NCI-H1436 treated with DMSO at 0.1 percent for 48 hours (cell line): Measurements from ENCODE around the gene ZBTB34.

Experiments used
- DNase-seq: peaks from one replicate; lab custom pipeline; 2025; lab: John Stamatoyannopoulos, UW

The ZBTB34 gene

GRCh38 chr9:126879288-126879687 lies 18.8 kb downstream of the ZBTB34 start:
- no peak for DNase-seq

- no peak for DNase-seq
Measured at GRCh38 chr9:126880226-126880946, 19.9 kb downstream of the ZBTB34 start.

- DNase-seq, result no peak
Measured at GRCh38 chr9:126880947-126881332, 20.5 kb downstream of the ZBTB34 start.

GRCh38 chr9:126882746-126883145 lies 22.3 kb downstream of the ZBTB34 start:
- no peak for DNase-seq

GRCh38 chr9:126883636-126884035 lies 23.2 kb downstream of the ZBTB34 start:
- DNase-seq, result no peak

GRCh38 chr9:126885131-126885641 lies 24.7 kb downstream of the ZBTB34 start:
- no peak for DNase-seq

GRCh38 chr9:126886034-126886822 lies 25.8 kb downstream of the ZBTB34 start:
- no peak for DNase-seq

GRCh38 chr9:126886897-126887296 lies 26.5 kb downstream of the ZBTB34 start:
- no peak for DNase-seq

GRCh38 chr9:126891676-126892075 lies 31.2 kb downstream of the ZBTB34 start:
- no peak for DNase-seq

GRCh38 chr9:126893079-126893478 lies 32.6 kb downstream of the ZBTB34 start:
- no peak for DNase-seq

- no peak for DNase-seq
Measured at GRCh38 chr9:126894052-126894603, 33.7 kb downstream of the ZBTB34 start.

GRCh38 chr9:126902210-126902609 lies 41.8 kb downstream of the ZBTB34 start:
- no peak for DNase-seq

GRCh38 chr9:126904586-126904985 lies 44.1 kb downstream of the ZBTB34 start:
- no peak for DNase-seq

GRCh38 chr9:126906091-126906490 lies 45.7 kb downstream of the ZBTB34 start:
- DNase-seq, result no peak

- no peak for DNase-seq
Measured at GRCh38 chr9:126907058-126907457, 46.6 kb downstream of the ZBTB34 start.

- DNase-seq, result peak; percentile 73
Measured at GRCh38 chr9:126914458-126915280, 54.2 kb downstream of the ZBTB34 start, which contains the start of gene RALGPS1. Gene RALGPS1, plus strand, starts transcription at chr9:126914782. Its CDS starts 47,508 bp downstream, at chr9:126962290.

- DNase-seq, result no peak
Measured at GRCh38 chr9:126915281-126915816, 54.9 kb downstream of the ZBTB34 start.

- DNase-seq, result no peak
Measured at GRCh38 chr9:126915846-126916543, 55.6 kb downstream of the ZBTB34 start.

- no peak for DNase-seq
Measured at GRCh38 chr9:126916909-126917308, 56.5 kb downstream of the ZBTB34 start.

- DNase-seq, result no peak
Measured at GRCh38 chr9:126919193-126919592, 58.8 kb downstream of the ZBTB34 start.

GRCh38 chr9:126925876-126926275 lies 65.4 kb downstream of the ZBTB34 start:
- DNase-seq, result no peak
